Measurements from ENCODE around the gene IL1RL2.

Gene IL1RL2

DNA sequence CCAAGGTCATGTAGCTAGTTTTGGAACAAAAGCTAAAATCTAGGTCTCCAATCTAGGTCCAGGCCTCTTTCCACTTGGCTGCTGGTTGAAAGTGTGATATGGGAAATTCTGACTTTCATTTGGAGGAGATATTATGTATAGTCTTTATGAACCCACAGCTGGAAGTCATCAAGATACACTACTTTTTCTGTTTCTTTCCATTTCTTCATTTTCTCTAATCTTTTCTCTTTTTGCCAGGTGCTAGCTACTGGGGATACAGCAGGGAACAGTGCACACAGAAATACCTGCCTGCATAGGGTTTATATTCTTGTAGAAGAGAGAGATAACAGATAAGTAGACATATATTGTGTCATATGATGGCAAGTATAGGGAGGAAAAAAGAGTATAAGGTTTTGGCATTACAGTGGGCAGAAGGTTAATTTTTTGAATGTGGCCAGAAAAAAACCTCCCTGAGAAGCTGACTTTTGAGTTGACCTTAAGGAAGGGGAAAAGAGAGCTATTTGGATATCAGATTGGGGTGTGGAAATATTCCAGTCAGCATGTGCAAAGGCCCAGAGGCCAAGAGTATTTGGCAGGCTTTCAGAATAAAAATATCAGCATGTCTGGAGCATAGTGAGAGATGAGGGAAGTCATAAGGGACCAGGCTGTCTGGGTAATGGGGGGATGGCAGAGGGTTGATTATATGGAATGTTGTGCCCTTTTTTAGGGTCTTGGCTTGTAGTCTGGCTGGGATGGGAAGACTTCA is 28.6 kb upstream of the IL1RL2 start:
- no peak for DNase-seq (ENCODE audit: low spot score)

DNA sequence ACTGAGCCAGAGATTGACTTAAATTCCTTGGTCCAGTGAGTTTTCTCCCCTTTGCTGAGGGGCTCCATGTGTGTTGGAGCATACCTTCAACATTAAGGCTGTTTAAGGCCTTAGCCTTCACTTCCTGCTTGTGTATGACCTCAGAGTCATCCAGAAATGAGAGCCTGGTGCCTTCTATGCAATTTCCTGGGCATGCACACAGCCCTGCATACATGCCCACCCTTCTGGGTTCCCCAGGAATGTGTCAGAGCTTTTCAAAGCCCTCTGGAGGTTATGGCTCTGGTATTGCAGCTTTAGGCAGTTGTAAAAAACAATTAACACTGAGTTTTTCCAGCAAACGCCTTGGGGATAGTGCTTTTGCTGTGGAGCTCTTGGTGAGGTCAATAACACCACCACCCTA is 27.5 kb upstream of the IL1RL2 start:
- DNase-seq (ENCODE audit: low spot score), result no peak

DNA sequence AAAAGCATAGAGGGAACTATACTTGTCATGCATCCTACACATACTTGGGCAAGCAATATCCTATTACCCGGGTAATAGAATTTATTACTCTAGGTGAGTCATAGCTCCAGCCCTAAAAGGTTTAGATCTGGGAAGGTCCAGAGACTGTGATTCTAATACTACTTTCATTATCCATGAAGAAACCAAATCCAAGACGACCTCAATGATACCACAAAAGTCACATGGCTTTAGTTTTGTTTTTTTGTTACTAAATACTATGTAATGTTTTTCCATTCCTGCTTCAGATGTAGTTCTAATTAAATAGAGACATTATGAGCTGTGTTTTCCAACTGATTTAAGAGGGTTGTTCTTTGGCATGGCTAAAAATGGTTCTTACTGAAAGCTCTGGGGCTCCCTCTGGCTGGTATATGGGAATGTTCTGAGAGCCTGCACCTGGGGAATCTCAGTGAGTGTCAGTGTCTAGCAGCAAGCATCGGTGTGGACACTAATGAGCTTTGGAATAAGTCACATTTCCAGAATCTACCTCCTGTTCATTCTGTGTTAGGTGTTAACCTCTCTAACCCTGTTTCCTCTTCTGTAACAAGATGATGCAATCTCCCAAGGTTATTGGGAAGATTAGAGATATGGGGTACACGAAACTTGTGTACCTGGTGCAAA is 20.5 kb upstream of the IL1RL2 start:
- peak; percentile 34 for DNase-seq (ENCODE audit: low spot score)

DNA sequence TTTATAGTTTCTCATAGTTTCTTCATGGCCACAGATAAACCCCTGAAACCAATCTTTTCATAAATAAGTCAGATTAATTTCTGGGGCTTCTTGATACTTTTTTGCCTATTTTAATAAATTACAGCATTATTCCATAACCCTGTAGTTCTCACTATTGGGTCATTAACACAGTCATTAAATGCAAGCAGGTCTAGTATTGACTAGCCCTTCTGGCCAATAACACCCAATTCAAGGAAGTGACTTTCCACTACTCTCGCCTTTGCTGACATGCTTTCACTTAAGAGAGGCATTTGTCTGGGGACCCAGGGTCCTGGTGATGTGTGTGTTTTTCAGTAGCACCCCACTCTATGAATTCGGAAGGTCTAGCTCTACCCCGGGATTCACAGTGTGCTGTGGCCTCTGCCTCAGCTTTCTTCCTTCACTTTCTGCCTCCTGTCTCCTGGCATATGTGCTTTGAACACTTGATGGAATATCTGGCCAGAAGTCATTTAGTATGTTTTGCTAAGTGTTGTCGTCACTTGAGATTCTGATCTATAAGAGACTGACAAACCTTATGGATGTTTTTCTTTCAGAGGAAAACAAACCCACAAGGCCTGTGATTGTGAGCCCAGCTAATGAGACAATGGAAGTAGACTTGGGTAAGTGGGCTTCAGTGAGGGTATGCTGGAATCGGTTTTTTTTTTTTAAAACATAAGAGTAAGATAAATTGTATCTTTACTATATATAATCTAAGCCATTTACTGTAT is 18.6 kb upstream of the IL1RL2 start:
- DNase-seq (ENCODE audit: low spot score), result no peak

DNA sequence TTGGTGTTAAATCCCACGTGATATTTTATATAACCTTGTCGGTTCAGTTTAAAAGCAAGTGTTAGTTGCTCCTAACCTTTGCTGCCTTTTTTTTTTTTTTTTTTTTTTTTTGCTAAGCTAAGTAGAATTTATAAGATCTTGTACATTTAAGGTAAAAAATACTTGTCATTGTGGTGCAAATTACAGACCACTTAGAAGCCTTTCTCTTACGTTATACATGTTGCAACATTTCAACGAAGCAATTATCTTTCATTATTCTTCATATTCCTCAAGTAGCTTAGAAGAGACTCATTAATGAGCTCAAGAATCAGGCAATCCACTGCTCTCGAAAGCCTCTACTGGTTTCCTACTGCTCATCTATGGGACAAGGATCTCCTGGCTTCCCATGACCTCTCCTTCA is 14.9 kb upstream of the IL1RL2 start:
- no peak for DNase-seq (ENCODE audit: low spot score)

DNA sequence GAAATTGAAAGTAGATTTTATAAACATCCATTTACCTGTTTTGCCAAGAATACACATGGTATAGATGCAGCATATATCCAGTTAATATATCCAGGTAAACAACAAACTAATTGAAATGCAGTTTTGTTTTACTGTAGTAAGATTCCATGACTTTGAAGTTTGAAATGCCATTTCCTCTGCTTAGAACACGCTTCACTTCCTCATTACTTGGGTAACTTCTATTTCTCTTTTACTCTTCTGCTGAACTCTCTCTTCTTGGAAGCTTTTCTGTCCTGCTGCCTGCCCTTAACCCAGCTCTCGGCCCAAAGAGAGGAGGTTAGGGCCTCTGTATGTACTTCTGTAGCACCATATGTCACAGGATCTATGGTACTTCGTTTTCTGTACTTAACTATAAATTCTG is 14.1 kb upstream of the IL1RL2 start:
- no peak for DNase-seq (ENCODE audit: low spot score)

DNA sequence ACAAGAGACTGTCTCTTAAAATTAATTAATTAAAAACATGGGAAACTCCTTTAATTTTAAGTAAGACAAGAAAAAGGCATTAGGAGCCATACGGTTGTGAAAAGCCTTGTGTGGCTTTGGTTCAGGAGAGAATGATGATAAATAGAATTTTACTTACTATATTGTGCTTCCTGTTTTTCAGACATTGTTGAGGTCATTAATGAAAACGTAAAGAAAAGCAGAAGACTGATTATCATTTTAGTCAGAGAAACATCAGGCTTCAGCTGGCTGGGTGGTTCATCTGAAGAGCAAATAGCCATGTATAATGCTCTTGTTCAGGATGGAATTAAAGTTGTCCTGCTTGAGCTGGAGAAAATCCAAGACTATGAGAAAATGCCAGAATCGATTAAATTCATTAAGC is 10.7 kb upstream of the IL1RL2 start:
- DNase-seq (ENCODE audit: low spot score), result no peak

DNA sequence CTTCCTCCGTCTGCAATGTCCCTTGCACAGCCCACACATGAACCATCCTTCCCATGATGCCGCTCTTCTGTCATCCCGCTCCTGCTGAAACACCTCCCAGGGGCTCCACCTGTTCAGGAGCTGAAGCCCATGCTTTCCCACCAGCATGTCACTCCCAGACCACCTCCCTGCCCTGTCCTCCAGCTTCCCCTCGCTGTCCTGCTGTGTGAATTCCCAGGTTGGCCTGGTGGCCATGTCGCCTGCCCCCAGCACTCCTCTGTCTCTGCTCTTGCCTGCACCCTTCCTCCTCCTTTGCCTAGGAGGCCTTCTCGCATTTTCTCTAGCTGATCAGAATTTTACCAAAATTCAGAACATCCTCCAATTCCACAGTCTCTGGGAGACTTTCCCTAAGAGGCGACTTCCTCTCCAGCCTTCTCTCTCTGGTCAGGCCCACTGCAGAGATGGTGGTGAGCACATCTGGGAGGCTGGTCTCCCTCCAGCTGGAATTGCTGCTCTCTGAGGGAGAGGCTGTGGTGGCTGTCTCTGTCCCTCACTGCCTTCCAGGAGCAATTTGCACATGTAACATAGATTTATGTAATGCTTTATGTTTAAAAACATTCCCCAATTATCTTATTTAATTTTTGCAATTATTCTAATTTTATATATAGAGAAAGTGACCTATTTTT is 8.9 kb upstream of the IL1RL2 start:
- DNase-seq (ENCODE audit: low spot score), result no peak

DNA sequence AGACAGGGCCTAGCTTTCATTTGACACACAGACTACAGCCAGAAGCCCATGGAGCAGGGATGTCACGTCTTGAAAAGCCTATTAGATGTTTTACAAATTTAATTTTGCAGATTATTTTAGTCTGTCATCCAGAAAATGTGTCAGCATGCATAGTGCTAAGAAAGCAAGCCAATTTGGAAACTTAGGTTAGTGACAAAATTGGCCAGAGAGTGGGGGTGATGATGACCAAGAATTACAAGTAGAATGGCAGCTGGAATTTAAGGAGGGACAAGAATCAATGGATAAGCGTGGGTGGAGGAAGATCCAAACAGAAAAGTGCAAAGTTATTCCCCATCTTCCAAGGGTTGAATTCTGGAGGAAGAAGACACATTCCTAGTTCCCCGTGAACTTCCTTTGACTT is 7.8 kb upstream of the IL1RL2 start:
- DNase-seq (ENCODE audit: low spot score), result no peak

DNA sequence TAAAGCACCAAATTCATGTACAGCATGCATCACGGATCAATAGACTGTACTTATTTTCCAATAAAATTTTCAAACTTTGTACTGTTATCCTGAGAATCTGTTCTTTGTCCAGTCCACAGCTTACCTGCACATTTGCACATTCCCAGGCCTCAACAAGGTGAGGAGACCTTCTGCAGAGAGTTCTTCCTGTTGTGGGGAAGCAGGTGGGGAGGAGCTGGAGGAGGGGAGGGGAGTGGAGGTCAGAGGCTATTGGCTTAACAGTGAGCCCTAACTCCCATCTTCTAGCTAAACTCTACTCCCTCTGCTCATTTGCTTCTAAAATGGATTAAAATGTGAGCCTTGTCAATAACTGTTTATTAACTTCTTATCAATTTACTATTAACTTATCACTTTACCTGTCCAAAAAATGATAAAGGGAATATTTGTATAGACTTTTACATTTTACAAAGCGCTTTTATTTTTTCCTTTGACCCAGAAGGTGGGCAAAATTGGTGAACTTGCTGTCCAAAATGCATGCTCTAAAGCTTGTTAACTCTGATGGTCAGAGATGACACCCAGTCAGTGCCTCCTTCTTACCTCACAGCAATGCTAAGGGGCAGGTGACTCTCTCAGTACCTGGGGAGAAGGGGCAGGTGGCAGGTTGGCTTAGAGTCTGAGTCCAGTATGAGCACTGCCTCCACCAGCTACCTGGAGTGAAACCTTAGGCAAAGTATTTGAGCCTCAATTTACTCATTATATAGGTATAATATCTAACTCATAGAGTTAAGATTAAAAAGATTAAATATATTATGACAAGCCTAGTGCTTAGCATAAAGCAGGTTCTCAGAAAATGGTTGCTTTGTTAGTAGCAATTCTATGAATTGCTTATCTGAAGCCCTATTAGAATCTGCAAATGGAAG is 6.8 kb upstream of the IL1RL2 start:
- DNase-seq (ENCODE audit: low spot score), result no peak

DNA sequence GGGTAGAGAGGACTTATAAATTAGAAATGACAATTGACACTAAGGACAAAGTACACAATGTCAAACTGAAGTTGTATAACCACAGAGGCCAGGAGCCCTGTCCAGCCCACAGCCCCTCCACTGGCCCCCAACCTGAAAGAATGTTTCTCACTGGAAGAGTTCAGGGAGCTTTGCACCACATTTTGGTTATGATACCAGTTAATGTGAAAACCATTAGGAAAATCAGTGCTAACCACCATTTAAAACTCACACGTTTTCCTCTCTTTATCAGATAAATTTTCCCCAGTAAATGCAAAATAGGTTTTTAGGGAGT is 6.2 kb upstream of the IL1RL2 start:
- no peak for DNase-seq (ENCODE audit: low spot score)

DNA sequence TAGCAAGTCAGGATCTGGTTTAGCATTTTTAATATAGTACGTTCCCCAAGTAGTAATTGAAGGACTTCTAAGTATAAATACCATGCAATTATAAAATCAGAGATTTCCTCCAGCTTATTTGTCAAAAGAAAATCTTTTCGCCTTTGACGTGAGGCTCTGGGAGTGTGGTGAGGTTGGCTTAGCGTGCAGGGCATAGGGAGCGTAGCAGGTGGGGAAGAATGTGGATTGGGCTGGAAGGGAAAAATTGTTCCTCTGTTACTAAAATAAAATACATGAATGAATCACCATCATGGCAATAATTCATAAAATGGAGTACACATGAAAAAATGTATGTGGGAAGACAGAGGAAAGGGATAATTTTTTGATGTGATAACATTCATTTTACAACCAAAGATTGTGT is 5.4 kb upstream of the IL1RL2 start:
- no peak for DNase-seq (ENCODE audit: low spot score)

DNA sequence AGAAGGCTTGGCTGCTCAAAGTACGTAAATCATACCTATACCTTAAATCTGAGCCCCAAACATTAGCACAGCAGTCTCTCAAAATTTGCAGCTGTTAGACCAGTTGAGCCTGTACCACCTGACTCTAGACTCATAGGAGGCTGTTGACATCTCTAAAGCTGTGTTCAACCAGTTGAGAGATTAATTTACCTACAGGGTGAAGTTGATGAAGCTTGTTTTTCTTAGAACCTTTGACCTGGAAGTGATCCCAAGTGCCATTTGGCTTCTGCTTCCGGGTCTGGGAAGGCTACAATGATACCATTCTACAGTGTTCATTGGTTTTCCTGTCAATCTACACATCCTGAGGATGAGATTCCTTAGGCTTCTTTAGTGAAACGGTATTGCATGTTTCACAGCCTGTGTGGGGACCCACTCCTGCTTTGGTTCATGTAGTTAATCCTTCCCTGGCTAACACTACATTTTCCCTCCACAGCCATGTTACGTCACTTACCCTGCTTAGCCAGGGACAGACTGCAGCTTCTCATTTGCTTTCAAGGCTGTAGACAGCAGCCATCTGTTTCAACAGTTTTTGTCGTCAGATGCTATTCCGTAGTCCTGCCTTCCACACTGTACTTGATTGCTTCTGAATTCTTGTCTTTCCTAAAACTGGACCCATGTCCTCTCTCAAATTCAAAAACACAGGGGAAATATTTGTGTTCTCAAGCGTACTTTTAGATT is 4.7 kb upstream of the IL1RL2 start:
- DNase-seq (ENCODE audit: low spot score), result no peak

DNA sequence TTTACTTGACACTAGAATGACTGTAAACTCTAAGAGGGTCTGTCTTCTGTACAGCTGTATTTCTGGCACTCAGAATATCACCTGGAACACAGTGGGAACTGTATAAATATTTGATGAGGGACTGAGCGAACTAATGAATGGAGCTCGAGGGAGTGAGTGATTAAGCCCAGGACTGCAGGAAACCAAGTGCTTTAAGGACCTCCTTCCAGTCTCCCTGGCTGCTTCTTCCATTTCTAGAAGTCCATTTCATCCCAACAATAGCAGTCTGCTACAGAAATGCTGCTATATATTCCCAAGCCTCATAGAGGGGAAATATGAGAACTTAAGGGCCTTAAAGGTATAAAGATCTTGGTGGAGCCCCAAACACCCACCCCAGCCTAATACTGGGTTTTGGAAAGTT is 2.8 kb upstream of the IL1RL2 start:
- DNase-seq (ENCODE audit: low spot score), result no peak

DNA sequence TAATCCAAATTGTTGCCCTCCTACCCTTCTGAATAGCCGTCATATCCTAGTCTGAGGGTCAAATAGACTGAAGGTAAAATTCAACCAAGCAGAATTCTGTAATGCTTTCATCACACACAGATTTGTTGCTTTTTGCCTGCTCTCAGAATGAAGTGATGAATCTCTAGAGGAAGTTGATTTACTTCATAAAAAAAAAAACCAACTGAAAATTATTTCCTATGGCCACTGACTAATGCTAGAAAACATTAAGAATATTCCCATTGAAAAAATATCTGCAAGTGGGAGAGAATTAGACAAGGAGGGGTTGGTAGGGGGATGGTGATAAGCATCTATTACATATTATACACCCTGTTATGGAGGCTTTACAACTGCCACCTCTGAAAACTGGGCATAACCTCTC is 2.3 kb upstream of the IL1RL2 start:
- DNase-seq (ENCODE audit: low spot score), result no peak

DNA sequence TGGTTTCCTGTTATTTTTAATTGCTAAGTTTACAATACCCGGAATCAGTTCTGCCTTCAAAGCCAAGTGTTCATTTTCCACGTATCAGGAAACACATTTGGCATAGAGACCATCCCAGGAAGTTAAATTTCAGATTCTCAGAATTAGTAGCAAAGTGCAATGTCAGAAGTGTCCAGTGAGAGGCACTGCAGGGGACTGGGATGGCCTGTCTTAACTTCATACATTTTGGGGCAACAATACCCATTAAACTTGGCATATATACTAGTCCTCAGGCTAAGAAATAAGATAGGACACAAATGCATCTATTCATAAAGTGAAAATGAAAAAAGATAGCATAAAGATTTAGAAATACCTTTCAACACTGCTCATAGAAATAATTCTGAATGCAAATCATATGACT is 1.5 kb upstream of the IL1RL2 start:
- no peak for DNase-seq (ENCODE audit: low spot score)

DNA sequence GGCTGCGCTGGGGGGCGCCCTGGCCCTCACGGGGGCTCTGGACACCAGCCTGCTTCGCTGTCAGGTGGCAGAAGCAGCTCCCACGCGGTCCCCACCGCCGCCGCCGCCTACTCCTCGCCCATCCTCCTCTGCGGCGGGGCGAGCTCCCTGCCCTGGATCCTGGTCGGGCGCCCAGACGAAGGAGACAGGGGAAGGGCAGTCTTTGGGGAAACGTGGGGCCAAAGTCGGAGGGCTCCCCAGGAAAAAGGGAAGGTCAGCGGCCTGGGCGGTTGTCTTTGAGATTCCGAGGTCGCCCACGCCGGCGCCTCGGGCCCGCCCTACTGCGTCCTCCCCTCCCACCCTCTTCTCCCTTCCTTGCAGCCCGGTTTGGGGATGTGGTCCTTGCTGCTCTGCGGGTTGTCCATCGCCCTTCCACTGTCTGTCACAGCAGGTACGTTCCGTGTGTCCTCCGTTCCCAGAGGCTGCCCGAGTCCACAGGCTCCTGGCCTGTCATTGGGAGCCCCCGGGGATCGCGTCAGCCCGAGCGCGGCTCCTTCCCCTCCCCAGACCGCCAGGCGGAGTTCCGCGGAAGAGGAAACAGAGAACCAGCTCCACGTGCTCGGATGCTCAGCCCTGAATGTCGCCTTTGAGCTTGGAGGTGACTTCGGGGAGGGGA is 800 bp downstream of the IL1RL2 start:
- DNase-seq (ENCODE audit: low spot score), result no peak

DNA sequence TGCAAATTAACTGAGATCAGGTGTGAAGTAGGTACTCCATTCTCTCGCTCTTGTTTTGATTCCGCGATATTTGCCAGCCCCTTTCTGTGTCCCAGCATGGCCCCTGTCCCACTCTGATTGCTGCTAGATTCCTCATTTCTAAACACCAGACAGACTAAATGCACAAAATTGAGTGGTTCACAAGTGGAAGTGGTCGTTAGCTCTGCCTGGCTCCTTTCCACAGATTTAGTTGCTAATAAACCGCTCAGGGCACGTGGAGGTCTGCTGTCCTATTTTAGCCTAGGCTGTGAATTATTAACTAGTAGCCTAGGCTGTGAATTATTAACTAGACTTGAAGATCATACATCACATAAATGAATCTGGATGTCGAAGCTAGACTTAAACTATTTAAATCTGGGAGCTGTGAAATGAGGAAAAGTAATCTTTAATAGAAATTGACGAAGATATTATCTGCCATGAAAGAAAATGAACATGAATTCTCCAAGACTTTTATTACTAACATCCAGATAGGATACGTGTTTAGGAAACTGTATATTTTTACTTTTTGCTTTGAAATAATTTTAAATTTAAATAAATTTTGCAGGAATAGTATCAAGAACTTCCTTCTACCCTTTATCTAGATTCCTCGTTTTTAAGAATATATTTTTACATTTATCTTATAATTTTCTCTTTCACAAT is 3.7 kb downstream of the IL1RL2 start:
- DNase-seq (ENCODE audit: low spot score), result peak; percentile 27

DNA sequence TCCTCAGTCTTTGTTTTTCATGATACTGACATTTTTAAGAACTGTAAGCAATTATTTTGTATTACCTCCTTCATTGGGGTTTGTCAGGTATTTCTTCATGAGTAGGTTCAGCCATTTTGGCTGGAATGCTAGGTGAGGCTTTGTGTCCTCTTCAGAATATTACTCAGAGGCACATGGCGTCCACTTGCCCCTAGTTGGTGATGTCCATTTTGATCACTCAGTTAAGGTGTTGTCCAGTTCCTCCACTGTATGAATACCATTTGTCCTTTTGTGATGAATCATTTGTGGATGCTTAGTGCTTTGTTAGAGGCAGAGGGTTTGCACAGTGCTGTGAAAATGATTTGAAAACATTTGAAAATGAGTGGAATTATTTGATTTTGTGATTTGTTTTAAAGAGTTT is 4.7 kb downstream of the IL1RL2 start:
- DNase-seq (ENCODE audit: low spot score), result no peak

DNA sequence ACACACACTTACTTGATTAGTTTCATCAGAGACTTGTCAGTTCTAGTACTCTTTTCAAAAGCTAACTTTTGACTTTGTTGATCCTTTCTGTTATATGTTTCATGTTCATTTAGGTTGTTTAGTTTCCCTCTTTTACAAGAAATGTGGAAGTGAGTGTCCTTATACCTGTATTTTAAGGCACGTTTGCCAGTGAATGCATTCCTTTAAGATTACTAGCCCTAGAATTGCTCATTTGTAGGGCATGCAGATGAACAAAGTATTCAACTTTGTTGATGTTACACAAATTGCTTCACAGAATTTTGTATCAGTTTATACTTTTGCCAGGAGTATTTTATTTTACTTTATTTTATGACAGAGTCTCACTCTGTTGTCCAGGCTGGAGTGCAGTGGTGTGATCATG is 6.3 kb downstream of the IL1RL2 start:
- no peak for DNase-seq (ENCODE audit: low spot score)
